ENCODE results near the gene RIC8B. TPM values are rescaled to one million over a fixed set of nuclear protein-coding genes. Genes with fewer than 3 reads are reported as not detected.

The RIC8B gene
- total and polyA plus RNA-seq, 2 of the 8 experiments (the other 6 are each of a cell fraction or from before 2014, with no cell fraction given): 8.2 to 25.3 TPM

DNA sequence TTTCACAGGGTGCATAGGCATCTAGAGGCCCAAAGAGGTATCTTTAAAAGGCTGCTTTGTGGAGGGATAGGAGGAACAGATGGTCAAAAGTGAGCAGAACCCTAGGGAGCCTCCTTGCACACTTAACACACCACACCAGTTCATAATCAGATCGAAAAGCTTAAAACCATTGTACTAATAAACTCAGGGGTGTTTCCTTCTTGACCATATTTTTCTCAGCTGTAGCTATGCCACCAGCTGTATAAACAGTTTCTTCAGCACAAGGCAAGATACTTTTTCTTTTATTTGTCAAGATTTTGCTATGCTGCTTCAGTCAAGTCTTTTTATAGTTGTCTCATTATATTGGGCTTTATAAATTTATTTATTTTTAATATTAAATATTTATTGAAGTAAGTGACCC is 88.7 kb downstream of the RIC8B start (continued):
- TF ChIP-seq, protein P1, sequence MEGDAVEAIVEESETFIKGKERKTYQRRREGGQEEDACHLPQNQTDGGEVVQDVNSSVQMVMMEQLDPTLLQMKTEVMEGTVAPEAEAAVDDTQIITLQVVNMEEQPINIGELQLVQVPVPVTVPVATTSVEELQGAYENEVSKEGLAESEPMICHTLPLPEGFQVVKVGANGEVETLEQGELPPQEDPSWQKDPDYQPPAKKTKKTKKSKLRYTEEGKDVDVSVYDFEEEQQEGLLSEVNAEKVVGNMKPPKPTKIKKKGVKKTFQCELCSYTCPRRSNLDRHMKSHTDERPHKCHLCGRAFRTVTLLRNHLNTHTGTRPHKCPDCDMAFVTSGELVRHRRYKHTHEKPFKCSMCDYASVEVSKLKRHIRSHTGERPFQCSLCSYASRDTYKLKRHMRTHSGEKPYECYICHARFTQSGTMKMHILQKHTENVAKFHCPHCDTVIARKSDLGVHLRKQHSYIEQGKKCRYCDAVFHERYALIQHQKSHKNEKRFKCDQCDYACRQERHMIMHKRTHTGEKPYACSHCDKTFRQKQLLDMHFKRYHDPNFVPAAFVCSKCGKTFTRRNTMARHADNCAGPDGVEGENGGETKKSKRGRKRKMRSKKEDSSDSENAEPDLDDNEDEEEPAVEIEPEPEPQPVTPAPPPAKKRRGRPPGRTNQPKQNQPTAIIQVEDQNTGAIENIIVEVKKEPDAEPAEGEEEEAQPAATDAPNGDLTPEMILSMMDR (IDR thresholded peaks at IDR 0.05; ENCODE audit: control extremely low read depth in 1 of 3, insufficient read depth in 1 of 3, low read depth in 1 of 3, low read length in 3 of 3): no peak
- TF ChIP-seq KDM5A (IDR thresholded peaks at IDR 0.05; ENCODE audit: low read length) (no peak), FOSL1 (IDR thresholded peaks at IDR 0.05; ENCODE audit: insufficient read depth, low read depth, low read length) (no peak), SP1 (IDR thresholded peaks at IDR 0.05; ENCODE audit: low read depth, low read length) (no peak), SP4 (IDR thresholded peaks at IDR 0.05; ENCODE audit: low read length) (no peak), HDAC6 (IDR thresholded peaks at IDR 0.05; ENCODE audit: low read depth, low read length) (no peak)
